ENCODE measurements around the gene NPAT. TPM values are rescaled to one million over a fixed set of nuclear protein-coding genes. Genes with fewer than 3 reads are reported as not detected.

The NPAT gene
- total RNA-seq = 10.9 and 16.5 TPM in 2 replicates

DNA sequence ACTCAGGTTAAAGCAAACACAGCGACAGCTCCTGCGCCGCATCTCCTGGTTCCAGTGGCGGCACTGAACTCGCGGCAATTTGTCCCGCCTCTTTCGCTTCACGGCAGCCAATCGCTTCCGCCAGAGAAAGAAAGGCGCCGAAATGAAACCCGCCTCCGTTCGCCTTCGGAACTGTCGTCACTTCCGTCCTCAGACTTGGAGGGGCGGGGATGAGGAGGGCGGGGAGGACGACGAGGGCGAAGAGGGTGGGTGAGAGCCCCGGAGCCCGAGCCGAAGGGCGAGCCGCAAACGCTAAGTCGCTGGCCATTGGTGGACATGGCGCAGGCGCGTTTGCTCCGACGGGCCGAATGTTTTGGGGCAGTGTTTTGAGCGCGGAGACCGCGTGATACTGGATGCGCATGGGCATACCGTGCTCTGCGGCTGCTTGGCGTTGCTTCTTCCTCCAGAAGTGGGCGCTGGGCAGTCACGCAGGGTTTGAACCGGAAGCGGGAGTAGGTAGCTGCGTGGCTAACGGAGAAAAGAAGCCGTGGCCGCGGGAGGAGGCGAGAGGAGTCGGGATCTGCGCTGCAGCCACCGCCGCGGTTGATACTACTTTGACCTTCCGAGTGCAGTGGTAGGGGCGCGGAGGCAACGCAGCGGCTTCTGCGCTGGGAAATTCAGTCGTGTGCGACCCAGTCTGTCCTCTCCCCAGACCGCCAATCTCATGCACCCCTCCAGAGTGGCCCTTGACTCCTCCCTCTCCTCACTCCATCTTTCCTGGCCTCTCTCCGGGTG is at the start of gene NPAT, which contains the start of gene ATM:
Gene NPAT (minus strand): TSS at position 65 of the 774 bp plus-strand sequence. CDS start 102 bp downstream, outside the sequence.
Gene ATM (plus strand): TSS at position 494 of the 774 bp plus-strand sequence. CDS start 4,558 bp downstream, outside the sequence.
- peak; percentile 99 to 100 for DNase-seq (ENCODE audit: low read depth in 2 of 2)

DNA sequence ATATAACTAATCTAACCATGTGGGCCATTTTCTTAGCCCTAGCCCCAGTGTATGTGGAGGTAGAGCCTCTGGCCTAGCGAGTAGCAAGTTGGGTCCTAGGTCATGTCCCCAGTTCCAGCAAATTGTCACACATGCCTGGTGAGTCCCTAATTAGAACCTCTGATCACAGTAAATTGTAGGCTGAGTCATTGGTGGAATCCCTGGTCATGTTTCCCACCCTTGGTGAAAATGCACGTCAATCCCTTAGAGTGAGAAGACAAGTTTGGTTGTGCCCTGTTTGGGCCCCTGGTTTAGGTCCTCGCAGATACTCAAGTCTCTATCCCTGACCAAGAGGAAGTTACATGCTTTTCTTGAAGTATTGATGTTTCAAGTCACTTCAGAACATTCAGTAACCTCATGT is 47.1 kb upstream of the NPAT start:
- no peak for DNase-seq (ENCODE audit: low read depth in 2 of 2)

DNA sequence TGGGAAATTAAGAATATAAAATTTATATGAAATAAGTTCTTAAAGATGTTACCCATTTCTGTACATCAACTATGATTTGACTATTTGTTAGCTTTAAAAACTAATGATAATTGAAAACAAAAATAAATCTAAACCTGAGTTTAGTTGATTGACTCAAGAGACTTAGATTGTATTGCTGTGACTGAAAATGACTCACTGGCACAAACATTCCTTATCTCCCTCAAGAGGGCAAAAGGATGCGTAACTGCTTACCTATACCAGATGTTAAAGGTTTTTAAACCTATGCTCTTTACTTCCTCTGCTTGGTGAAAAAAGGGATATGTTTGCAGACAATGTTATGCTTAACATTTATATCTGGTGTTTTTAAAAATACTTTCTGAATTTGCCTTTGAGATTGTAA is 30.7 kb upstream of the NPAT start:
- peak in 1 of 2 donors; percentile 44 for DNase-seq (ENCODE audit: low read depth in 2 of 2)

DNA sequence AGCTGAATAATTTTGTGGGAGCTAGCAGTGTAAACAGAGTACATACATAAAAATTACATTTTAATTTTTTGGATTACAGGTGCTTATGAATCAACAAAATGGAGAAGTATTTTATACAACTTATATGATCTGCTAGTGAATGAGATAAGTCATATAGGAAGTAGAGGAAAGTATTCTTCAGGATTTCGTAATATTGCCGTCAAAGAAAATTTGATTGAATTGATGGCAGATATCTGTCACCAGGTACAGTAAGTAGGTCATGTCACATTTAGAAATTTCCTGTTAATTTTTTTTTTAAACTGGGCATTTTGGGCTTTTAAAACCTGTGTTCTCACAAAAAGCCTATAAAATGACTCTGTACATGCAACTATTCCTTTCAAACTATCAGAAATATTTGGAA is 24.4 kb upstream of the NPAT start:
- no peak for DNase-seq (ENCODE audit: low read depth in 2 of 2)

DNA sequence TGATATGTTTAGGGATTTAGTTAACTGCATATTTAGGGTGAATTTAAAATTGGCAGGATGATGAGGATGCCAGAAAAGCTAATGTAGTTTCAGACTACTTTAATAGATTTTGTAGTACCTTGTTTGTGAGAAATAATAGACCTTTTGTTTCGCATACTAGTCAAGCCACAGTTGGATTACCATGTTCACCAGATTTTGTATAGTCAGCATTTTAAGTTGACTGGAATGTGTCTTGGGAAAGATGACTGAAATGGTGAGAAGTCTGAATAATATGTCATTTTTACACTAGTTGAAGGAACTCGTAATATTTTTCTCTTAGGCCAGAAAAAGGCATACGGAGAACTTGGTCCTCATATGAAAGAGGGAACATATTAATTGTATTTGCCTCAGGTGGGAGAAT is 23.9 kb upstream of the NPAT start:
- DNase-seq (ENCODE audit: low read depth in 2 of 2) = no peak

DNA sequence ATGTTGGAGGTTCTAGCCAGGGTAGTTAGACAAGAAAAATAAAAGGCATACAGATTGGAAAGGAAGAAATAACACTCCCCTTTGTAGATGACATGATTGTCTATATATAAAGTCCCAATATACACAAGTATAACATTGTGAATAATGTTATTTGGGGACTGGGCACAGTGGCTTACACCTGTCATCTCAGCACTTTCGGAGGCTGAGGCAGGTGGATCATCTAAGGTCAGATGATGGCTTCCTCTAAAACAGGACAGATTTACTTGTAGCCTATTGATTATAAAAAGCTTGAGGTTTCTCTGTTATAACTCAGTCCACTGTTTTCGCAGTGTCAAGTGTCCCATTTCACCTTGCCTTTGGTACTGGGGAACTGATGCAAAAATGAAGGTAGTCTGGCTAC is 20.0 kb upstream of the NPAT start:
- DNase-seq (ENCODE audit: low read depth in 2 of 2) = no peak

DNA sequence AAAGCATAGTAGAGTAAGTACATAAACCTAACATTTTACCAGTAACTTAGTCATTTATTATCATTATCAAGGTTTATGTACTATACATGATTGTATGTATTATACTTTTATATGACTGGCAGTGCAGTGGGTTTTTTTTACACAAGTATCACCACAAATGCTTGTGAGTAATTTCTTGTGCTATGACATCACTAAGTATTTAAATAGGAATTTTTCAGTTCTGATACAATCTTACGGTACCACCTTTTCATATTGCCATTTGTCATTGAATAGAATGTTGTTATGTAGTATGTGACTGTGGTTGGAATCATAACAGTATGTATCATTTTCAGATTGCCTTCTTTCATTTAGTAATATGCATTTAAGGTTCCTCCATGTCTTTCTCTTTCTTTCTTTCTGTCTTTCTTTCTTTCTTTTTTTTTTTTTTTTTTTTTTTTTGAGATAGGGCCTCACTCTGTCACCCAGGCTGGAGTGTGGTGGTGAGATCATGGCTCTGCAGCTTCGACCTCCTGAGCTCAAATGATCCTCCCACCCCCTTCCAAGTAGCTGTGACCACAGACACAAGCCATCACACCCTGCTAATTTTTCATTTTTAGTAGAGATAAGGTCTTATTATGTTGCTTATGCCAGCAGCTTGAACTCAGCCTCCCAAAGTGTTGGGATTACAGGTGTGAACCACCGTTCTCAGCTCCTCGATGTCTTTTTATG is 19.0 kb upstream of the NPAT start:
- no peak for DNase-seq (ENCODE audit: low read depth in 2 of 2)

DNA sequence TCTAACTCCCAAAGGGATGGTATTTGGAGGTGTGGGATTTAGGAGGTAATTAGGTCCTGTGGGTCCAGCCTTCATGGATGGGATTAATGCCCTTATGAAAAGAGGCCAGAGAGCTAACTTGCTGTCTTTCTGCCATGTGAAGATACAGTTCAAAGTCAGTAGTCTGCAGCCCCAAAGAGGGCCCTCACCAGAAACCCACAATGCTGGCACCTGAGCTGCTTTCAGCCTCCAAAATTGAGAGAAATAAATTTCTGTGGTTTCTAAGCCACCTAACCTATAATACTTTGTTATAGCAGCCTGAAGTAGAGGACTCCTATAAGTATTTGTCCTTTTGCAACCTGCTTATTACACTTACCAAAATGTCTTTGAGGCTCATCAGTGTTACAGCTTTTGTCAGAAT is 16.6 kb upstream of the NPAT start:
- DNase-seq (ENCODE audit: low read depth in 2 of 2) = no peak

DNA sequence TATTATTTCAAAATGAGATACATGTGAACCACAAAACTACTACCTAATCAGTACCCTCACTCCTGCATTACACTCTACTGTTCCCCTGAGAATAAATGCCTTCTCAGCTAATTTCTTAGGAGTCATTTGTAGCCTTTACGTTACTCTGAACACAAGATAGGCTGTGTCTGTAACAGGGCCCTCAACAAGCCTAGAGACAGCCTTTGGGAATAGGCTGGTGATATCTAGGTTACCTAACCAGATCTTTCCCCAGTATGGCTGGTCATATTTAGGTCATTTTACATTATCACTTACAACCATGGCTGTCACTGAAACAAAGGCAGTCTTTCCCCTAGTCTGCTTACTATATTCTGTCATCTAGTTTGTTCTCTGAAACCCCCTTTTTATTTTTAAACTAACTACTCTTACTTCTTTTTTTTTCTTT is 14.6 kb upstream of the NPAT start:
- DNase-seq (ENCODE audit: low read depth in 2 of 2) = no peak

DNA sequence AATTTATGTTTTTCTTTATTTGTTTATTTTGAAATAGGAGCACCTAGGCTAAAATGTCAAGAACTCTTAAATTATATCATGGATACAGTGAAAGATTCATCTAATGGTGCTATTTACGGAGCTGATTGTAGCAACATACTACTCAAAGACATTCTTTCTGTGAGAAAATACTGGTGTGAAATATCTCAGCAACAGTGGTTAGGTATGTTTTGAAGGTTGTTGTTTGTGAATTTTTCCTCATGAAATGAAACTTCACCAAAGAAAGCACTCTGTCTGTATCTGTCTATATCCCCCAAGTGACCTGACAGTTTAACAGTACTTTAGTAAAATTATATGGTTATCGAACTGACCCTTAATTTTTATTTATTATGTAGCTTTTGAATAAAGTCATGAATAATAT is 13.2 kb upstream of the NPAT start:
- DNase-seq (ENCODE audit: low read depth in 2 of 2) = no peak

DNA sequence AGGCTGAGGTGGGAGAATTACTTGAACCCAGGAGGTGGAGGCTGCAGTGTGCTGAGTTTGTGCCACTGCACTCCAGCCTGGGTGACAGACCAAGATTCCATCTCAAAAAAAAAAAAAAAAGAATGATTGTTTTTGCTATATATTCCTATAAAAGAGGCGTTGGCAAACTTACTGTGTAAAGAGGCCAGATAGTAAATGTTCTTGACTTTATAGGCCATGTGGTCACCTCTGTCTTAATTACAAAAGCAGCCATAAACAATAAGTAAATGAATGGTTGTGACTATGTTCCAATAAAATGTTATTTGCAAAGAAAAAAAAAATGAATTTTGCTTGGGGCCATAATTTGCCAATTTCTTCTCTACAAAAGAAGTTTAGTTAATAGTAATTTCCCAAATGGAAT is 12.8 kb upstream of the NPAT start:
- DNase-seq (ENCODE audit: low read depth in 2 of 2) = no peak

DNA sequence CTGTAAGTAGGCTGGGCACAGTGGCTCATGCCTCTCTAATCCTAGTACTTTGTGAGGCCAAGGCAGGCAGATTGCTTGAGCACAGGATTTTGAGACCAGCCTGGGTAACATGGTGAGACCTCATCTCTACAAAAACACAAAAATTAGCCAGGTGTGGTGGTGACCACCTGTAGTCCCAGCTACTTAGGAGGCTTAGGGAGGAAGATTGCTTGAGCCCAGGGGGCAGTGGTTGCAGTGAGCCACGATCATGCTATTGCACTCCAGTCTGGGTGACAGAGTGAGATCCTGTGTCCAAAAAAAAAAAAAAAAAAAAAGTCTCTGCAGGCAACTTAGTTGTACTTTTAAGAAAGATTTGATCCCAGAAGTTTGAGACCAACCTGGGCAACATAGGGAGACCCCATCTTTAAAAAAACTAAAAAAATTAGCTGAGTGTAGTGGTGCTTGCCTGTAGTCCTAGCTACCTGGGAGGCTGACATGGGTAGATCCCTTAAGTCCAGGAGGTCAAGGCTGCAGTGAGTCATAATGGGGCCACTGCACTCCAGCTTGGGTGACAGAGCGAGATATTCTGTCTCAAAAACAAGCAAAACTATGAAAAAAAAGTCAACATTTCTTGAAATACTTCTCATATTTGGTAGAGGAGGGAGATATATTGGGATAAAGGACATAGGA is 11.0 kb upstream of the NPAT start:
- no peak for DNase-seq (ENCODE audit: low read depth in 2 of 2)

DNA sequence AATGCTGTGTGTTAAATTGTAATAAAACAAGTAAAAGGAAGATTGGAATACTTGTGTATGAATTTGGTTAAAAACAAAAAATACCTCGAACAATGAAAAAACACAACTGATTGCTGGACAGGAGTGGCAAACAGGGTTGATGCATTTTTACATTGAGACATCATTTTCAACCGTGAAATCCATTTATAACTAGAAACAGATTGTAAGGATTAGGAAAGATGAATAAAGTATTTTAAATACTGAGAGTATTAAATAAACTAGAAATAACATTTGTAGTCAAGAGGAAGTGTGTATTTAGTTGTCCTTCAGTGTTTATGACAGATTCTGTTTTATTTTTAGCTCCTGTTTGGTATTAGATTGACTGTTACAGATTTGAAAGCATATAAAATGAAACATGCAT is 5.8 kb upstream of the NPAT start:
- DNase-seq (ENCODE audit: low read depth in 2 of 2) = no peak

DNA sequence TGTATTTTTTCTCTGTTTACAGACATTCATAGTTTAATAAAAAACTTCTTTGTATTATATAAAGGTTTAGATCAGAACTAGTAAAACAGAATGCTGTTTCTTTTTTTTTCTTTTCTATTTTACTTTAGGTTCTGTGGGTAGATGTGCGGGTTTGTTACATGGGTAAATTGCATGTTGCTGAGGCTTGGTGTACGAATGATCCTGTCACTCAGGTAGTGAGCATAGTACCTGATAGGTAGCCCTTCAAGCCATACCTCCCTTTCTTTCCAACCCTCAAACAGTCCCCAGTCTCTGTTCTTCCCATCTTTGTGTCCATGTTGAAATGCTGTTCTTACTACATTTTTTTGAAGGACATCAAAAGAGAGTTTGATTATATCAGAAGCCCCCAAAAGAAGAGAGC is 3.6 kb upstream of the NPAT start:
- DNase-seq (ENCODE audit: low read depth in 2 of 2) = no peak

DNA sequence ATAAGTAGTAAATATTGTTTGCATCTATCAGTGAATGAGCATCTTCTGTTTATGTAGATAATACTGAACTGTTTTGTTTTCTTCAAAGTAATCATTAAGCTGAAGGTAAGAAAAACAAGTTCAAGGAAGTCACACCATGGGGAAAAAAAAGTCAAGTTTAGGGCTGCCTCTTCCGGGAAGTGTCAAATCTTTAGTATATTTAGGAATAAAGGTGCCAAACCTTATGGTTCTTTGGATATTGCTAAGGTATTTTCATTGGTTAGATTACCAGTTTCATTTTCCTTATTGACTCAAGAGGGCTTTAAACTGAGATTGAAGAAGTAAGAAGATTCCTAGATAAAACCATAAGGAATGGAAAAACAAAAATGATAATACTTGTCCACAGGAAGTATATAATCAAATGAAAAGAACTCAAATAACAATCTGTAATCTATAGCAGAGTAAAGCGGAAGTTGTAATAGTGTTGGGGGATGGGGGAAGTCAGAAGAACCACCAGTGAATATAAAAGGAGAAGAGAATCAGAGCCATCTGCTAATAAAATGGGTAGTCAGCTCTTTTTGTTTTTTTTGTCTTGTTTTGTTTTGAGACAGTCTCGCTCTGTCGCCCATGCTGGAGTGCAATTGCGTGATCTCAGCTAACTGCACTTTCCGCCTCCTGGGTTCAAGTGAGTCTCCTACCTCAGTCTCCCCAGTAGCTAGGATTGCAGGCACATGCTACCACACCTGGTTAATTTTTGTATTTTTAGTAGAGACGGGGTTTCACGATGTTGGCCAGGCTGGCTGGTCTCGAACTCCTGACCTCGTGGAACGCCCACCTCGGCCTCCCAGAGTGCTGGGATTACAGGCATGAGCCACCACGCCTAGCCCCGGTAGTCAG is 2.7 kb upstream of the NPAT start:
- no peak for DNase-seq (ENCODE audit: low read depth in 2 of 2)

DNA sequence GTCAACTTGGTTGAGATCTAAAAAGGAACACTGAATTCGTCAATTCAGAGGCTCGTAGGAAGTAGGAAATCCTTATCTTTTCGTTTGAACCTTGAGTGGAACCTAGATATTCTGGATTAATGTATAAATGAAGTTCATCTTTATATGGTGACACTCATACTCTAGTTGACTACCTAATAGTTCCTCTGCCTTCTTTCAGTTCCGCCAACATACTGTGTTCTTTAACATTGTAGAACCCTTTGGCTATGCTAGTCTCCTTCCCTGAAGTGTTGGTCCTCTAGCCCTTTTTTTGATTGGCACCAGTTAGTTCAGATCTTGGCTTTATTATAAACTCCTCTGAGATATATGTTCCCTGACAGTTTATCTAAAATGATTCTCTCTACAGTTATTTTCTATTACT is 1.9 kb upstream of the NPAT start:
- no peak for DNase-seq (ENCODE audit: low read depth in 2 of 2)

DNA sequence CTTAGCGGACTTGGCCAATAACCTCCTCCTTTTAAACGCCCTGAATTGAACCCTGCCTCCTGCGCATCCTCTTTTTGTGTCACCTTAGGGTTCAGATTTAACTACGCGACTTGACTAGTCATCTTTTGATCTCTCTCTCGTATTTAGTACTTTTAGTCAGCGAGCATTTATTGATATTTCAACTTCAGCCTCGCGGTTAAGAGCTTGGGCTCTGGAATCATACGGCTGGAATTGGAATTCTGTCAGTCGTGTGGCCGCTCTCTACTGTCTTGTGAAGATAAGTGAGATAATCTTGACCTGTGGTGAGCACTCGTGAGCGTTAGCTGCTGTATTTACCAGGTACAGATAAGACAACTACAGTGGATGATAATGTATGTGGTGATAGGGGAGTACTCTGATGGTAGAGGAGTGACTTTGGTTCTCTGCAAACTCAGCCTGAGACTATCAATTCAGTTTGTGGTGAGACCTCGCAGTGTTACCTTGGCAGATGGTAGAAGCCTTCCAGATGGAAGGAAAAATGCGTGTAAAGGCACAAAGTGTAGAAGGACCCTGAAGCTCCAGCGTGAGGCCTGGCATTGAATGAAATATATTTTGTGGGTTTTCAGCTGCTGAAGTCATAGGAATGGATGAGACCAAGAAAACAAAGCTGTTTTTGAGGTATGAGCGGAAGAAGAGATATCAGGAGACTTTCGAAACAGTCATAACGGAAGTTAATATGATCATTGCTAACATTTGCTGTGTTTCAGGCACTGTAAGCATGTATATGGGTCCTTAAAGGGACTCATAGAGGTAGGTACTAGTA is 1.1 kb upstream of the NPAT start:
- peak; percentile 7 to 29 for DNase-seq (ENCODE audit: low read depth in 2 of 2)

DNA sequence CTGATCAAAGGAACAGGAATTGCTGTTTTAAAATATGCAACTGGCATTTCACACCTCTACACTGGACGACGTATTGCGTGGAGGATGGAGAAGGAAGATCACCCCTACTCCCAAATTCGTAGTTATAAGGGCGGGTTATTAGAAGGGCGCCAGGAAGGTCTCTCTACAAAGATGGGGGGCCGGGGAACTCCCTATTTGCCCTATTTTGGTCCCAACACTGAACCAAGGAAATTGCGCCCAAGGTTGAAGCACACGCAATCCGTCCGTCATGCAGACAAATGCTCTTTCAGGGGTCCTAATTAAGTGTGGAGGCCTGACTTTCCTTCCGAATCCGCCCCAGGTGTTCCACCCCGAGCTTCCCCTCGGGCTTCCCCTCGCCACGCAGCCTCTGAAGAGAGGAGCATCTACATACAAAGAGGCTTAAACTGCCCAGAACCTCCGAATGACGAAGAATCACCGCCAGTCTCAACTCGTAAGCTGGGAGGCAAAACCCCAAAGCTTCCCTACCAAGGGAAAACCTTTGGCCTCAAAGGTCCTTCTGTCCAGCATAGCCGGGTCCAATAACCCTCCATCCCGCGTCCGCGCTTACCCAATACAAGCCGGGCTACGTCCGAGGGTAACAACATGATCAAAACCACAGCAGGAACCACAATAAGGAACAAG is 396 bp downstream of the NPAT start:
- no peak for DNase-seq (ENCODE audit: low read depth in 2 of 2)

DNA sequence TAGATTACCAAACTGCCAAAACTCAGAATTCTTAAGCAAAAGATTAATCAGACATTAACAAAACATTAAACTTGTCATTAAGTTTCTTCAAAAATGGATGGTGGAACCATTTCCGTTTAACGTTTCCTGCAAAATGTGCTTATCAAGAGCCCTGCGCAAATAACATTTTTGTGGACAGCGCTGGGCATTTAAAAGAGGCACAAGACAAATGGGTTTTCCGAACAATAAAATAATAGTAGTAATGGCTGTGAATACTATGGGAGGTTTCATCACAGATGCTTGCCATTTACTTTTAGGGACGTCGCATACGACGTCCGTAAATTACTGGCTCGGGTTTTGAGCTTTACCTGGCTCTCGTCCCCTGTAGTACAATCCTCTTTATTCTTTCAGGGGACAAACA is 1.1 kb downstream of the NPAT start:
- peak; percentile 76 to 80 for DNase-seq (ENCODE audit: low read depth in 2 of 2)

DNA sequence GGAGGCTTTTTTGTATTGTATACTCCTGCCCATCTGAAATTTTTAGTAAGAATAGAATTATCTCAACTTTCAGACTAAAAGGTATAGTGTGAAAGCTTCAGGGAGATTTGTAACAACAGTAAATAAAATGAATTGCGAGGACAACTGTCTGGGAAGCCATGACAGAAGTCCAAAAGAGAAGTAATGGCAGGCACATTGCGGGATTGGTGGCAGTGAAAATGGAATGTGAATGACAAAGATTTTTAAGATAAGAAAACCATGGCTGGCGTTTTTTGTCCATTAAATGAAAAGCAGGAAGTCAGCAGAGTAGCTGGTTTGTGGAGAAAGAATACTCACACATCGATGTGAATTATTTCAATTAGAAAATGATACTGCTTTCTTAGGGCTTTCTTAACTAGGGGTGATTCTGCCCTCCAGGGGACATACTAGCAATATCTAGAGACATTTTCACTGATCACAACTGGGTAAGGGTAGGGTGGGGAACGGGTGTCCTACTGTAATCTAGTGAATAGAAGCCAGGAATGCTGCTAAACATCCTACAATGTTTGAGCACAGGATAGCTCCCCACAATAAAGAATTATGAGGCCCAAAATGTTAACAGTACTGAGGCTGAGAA is 1.6 kb downstream of the NPAT start:
- peak; percentile 40 to 42 for DNase-seq (ENCODE audit: low read depth in 2 of 2)

Measured in lung microvascular endothelial cell (primary cell).